Transverse colon (tissue), 4 donors: ENCODE data around the gene FMR1.

Experiments used
- CTCF ChIP-seq, 5 experiments: fragments of 200-600 bp in 3 of 5; fragments of 450-650 bp in 2 of 5; sonication (generic) in 3 of 5; IDR thresholded peaks; 1 replicate in 2 of 5; 2 replicates in 3 of 5; pipeline ENCODE4 v1.5.1; 2016 to 2017; ENCODE audit warnings: antibody characterized with exemption in 5 of 5, inconsistent platforms in 3 of 5, mild to moderate bottlenecking in 2 of 5, moderate library complexity in 1 of 5
- POLR2AphosphoS5 ChIP-seq, 3 donors: sonication (generic); formaldehyde crosslinking; IDR thresholded peaks; one replicate each; pipeline ENCODE4 v1.6.1; 2016; ENCODE audit warnings: antibody characterized with exemption in 3 of 3

- TF ChIP-seq CTCF (IDR thresholded peaks at IDR 0.05) (no peak), POLR2AphosphoS5 (IDR thresholded peaks at IDR 0.05) (no peak)
Observed at GRCh38 chrX:147962476-147962875, 50.8 kb downstream of the FMR1 start.
